Ovary (tissue), 3 donors: ENCODE results near the gene C3orf33.

ENCODE experiments used
- CTCF ChIP-seq, 3 donors: fragments of 450-650 bp in 2 of 3; fragments of 200-600 bp in 1 of 3; IDR thresholded peaks; one replicate each; pipeline versions ENCODE4 v1.5.1 to v1.8.0; 2016 to 2022; ENCODE audit warnings: antibody characterized with exemption in 3 of 3, mild to moderate bottlenecking in 1 of 3
- POLR2A ChIP-seq: fragments of 450-650 bp; IDR thresholded peaks from one replicate; pipeline ENCODE4 v1.6.1; 2017; ENCODE audit warnings: antibody characterized with exemption, mild to moderate bottlenecking, moderate library complexity
- donor health status: DM: no; HTN: no; CAD: no.

DNA sequence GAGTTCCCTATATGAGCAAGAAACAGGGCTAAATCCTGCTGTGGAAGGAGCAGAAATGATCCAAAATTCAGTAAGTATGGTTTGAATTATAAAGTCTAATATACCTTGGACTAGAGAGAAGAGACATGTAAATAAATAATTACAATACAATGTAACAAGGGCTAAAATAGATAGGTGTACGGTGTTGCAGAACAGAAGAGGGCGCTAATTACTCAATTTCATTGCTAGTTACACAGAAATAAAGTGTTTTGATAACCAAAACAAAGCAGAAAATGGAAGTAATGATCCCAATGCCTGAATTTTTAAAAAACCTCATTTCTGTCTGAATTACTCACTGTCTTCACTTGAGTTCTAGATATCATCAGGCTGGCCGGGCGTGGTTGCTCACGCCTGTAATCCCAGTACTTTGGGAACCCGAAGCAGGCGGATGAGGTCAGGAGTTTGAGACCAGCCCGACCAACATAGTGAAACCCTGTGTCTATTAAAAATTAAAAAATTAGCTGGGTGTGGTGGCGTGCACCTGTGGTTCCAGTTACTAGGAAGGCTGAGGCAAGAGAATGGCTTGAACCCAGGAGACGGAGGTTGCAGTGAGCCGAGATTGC, 52.9 kb downstream of the C3orf33 start:
- TF ChIP-seq POLR2A (no peak), CTCF (IDR thresholded peaks at IDR 0.05) (no peak)
